Measurements from ENCODE around the gene RGL1.

DNA sequence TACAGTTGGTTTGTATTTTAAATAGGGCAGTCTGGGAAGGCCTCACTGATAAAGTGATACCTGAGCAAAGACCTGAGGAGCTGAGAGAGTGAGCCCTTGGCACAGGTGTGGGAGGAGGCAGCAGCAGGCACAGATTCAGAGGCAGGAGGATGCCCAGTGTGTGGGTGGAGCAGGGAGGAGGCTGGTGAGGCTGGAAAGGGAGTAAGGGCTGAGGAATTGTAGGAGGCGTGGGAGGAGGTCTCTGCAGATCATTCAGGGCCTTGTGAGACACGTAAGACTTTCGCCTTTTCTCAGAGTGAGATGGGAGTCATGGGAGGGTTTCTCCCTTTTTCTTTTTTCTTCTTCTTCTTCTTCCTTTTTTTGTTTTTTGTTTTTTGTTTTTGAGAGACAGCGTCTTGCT, 58.0 kb downstream of the RGL1 start:
- TF ChIP-seq, protein P1, sequence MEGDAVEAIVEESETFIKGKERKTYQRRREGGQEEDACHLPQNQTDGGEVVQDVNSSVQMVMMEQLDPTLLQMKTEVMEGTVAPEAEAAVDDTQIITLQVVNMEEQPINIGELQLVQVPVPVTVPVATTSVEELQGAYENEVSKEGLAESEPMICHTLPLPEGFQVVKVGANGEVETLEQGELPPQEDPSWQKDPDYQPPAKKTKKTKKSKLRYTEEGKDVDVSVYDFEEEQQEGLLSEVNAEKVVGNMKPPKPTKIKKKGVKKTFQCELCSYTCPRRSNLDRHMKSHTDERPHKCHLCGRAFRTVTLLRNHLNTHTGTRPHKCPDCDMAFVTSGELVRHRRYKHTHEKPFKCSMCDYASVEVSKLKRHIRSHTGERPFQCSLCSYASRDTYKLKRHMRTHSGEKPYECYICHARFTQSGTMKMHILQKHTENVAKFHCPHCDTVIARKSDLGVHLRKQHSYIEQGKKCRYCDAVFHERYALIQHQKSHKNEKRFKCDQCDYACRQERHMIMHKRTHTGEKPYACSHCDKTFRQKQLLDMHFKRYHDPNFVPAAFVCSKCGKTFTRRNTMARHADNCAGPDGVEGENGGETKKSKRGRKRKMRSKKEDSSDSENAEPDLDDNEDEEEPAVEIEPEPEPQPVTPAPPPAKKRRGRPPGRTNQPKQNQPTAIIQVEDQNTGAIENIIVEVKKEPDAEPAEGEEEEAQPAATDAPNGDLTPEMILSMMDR (IDR thresholded peaks at IDR 0.05; ENCODE audit: low read length): no peak
- no peak for TF ChIP-seq EZH2phosphoT487 (IDR thresholded peaks at IDR 0.05; ENCODE audit: low read length)

All from MM.1S (cell line).